DOHH2 (cell line): Measurements from ENCODE around the gene RASIP1.

Experiments used
- CTCF ChIP-seq: fragments of 200-600 bp; sonication (generic); IDR thresholded peaks from one replicate; pipeline ENCODE4 v1.5.1; 2014; ENCODE audit warnings: antibody characterized with exemption, mild to moderate bottlenecking, low read depth, low read length; ENCODE audit not compliant: poor library complexity, severe bottlenecking
- EZH2phosphoT487 ChIP-seq: fragments of 200-600 bp; sonication (generic); IDR thresholded peaks from 2 replicates; pipeline ENCODE4 v1.6.1; 2017; ENCODE audit warnings: borderline replicate concordance, mild to moderate bottlenecking, antibody characterized with exemption, low read length, moderate library complexity, mixed read lengths

- TF ChIP-seq CTCF (peak; percentile 94), EZH2phosphoT487 (no peak)
Measured at GRCh38 chr19:48674921-48675824, 65.2 kb downstream of the RASIP1 start.
